NT2/D1 (cell line): ENCODE measurements around the gene SYNGR1.

Source experiments
- SUZ12 ChIP-seq: IDR thresholded peaks from 2 replicates; pipeline ENCODE4 v1.6.1; 2011; ENCODE audit not compliant: insufficient read length, insufficient read depth; ENCODE audit errors: extremely low read depth
- YY1 ChIP-seq: IDR thresholded peaks from 2 replicates; pipeline ENCODE4 v1.6.1; 2011; ENCODE audit not compliant: insufficient read length, insufficient read depth
- ZNF274 ChIP-seq: IDR thresholded peaks from 2 replicates; pipeline ENCODE4 v1.6.1; 2011; ENCODE audit warnings: mild to moderate bottlenecking, low read depth, low read length

DNA sequence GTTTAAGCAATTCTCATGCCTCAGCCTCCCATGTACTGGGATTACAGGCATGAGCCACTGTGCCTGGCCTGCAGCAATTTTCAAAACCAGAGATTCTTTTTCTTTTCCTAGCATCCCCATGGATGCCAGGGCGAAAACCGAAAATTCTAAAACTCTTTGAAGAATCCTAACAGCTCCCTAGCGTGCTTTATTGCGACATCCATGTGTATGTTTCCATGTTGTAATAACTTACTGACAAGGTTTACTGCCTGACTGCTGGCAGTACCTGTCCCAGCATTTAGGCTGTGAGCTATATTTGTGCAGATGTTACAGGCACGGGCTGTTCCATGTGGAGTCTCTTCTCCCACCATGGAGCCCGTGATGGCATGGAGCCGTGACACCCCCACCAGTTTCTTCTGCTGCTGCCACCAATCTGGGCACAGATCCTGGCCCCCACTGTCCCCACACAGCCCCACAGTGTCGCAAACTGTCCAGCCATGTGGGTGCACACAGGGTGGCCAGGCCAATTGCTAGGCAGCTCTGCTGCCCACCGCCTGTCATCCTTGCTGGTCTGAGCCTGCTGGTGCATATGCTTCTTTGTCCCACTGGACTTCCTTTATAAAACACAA lies 42.7 kb downstream of the SYNGR1 start:
- TF ChIP-seq ZNF274 (no peak), SUZ12 (no peak), YY1 (no peak)
